ENCODE data around the gene EVC2.
"Not testable (repeated sequence)": the region's sequence is repeated elsewhere in the genome, so short reads cannot be mapped to it uniquely, and the experiment has no call there.

The EVC2 gene

DNA sequence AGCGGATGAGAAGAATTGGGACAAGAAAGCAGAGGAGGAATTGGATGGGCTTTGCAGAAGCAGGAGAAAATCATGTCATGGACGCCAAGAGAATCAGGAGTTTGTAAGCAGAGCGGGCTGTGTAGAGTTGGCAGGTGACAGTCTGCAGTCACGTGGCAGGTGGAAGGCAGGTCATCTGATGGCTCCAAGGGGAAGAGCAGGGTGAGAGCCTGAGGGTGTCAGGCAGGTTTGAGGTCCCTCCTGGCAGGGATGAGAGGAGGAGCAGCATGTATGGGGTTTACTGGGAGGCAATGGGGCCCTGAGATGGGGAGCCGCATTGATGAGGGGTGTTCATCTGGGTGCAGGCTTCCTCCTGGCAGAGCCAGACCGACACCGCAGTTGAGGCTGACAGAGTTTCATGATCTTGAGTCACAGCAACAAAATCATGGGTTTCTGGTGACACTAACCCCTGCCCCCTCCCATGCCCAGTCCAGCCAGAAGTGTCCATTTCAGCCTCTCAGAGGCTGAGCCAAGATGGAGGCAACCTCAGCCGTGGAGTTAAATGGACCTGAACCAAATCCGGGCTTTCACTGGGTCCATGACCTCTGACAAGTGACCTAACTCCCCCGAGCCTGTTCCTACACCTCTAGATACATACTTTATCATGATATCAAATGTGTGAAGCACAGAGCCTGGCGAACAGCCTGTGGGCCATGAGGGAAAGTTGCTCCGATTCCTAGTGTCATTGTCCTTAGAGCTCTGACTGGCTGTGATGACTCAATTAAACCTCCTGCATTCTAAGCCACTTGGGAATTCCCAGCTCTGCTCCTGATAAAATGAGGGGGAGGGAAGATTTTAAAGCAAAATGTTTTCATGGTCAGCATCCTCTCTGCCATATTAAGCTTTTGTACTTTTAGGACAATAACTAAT lies 38.7 kb upstream of the EVC2 start:
- no peak for DNase-seq (ENCODE audit: low read depth)

DNA sequence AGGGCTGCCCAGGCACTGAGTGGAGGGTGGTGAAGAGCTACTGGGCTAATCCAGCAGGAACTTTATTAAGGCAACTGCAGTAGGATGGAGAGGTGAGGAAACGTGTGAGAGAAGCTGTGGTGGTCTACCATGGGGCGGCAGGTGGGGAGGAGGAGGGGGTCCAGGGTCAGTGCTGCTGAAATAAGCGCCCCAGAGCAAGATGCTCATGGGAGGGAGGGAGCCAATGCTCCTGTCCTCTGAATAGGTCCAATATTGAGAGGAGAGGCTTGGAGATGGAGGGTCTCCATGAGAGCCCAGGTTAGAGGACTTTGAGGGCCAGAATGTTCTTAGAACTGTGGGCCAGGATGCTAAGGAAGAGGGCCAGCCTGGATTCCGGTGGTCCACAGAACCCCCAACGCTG lies 37.9 kb upstream of the EVC2 start:
- no peak for DNase-seq (ENCODE audit: low read depth)

DNA sequence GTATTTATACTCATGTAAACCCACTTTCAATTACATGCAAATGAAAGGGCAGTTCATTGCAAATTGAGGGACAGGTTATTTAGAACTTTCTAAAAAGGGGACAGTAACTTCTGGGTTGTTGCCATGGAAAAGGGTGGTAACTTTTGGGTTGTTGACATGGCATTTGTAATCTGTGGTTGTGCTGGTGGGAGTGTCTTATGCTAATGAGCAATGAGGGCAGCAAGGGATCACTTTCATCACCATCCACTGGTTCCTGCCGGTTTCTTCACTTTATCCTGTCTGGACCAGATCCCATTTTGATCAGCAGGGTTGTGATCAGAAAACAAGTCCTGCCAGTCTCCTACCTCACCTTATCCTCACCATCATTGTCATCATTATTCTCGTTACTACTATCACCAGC lies 34.6 kb upstream of the EVC2 start:
- DNase-seq (ENCODE audit: low read depth), result no peak

DNA sequence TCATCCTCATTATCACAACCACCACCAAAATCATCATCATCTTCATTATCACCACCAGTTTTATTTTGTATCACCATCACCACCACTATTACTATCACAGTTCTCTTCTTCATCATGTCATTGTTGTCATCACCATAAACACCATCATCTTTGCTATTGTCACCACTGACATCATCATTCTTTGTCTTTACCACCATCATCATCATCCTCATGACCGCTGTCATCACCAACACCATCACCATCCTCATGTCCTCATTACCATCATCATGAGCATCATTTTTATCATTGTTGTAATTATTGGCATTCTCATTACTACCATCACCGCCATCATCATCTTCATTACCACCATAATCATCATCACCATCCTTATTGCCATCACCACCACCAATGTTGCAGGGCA lies 34.0 kb upstream of the EVC2 start:
- DNase-seq (ENCODE audit: low read depth), result no peak

DNA sequence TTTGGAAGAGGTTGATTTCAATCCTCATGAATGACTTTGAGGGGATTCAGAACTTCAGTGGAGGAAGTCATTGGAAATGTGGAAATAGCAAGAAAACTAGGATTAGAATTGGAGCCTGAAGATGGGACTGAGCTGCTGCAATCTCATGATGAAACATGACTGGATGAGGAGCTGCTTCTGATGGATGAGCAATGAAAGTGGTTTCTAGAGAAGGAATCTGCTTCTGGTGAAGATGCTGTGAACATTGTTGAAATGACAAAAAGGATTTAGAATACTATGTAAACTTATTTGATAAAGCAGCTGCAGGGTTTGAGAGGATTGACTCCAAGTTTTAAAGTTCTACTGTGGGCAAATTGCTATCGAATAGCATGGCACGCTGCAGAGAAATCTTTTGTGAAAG lies 29.7 kb upstream of the EVC2 start:
- no peak for DNase-seq (ENCODE audit: low read depth)

DNA sequence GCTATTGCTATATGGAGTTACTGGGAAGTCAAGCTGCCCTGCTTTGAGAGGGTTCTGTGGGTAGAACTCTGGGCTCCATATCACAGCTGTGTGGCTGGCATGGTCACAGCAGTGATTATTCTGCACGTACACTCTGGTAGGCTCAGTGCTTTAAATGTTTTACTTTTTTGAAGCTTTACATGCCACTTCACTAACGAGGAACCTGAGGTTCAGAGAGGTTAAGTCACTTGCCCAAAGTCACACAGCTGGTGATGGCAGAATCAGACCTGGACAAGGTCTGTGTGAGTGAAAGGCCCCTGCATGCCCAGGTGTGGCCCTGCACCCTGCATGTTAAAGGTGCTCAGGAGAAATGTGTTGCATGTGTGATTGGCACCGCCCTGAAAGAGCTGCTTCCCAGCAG lies 27.1 kb upstream of the EVC2 start:
- DNase-seq (ENCODE audit: low read depth), result no peak

DNA sequence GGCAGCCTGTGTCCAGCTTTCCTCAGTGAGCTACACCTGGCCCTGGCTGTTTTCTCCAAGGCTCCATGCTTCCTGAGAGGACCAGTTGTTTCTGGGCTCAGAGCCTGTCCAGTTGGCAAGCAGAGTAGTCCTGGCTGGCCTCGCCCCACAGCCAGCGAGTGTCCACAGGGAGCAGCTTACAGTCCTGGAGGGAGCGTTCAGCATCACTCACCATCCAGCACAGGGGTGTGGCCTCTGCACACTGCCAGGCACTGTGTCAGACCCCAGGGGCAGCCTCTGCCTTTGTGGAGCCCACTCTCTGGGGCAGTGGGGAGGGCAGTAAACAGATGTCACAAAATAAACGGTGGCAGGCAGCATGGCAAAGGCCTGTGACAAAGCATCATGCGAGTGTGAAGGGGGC lies 26.5 kb upstream of the EVC2 start:
- DNase-seq (ENCODE audit: low read depth), result no peak

DNA sequence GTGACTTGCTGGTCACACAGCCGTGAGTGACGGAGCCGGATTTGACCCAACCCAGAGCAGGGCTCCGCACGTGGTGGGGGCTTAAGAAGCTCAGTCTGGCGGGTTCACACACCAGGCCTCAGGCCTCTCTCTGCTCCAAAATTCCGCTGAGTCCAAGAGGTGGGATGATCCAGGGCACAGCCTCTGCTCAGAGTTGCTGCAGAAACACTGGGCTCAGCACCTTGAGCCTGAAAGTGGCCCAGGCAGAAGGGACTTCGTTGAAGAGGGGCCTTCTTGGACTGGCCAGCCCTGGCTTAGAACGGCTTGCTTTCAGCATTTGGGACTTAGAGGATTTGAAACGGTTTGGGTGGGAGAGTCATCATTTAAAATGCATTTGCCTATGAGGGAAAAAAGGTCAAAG lies 23.8 kb upstream of the EVC2 start:
- no peak for DNase-seq (ENCODE audit: low read depth)

DNA sequence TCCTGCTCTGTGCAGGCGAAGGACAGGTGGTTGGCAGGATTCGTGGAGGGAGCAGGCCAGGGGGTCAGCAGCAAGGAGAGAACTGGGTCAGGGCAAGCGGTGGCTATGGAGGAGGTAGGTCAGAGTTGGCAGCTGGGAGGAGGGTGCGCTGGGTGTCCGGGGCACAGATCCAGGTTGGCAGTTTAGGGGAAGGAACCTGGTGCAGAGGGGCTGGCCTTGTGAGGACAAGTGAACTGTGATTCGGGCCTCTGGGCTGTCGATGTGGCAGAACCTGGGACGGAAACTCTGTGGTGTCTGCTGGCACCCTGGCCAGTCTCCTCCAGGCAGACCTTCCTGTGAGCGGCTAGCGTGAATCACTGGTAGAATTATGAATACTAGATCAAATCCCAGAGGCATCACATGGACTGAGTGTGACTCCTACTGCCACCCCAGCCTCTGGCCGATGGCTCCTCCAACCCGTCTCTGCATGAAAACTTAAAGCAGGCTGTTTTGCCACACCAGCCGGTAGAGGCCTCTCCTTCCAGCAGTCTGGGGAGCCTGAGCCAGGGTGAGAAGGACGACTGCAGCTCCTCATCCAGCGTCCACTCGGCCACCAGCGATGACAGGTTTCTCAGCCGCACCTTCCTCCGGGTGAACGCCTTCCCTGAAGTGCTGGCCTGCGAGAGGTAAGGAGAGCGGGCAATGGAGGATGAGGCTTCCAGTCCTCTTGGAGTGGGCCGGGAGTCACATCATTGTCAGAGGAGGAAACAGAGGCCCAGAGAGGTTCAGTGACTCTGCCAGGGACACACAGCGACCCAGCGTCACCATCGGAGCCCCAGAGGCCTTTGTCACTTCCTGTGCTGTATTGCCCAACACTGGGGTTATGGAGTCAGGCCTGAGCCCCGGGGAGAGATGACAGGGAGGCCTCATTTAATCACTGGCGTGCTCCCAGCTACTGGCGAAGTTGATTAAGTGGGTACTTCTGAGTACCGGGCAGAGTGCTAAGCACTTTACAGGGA lies 22.9 kb upstream of the EVC2 start:
- DNase-seq (ENCODE audit: low read depth), result no peak

DNA sequence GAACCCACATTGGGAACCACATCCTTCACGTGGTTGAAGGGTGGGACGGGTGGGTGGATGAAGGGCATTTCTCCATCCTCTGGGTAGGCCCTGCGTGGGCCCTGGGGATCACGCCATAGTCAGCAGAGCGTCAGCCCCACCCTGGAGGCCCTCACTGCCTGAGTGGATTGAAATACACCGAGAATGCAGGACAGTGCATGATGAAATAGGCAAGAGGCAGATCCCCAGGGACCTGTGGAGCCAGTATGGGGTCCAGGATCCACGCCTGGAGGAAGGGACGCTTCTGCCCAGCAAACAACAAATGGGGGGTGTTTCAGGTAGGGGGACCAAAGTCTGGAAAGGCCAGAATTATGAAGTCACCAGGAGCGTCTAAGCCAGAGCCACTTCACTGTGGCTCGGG lies 22.1 kb upstream of the EVC2 start:
- DNase-seq (ENCODE audit: low read depth), result no peak

DNA sequence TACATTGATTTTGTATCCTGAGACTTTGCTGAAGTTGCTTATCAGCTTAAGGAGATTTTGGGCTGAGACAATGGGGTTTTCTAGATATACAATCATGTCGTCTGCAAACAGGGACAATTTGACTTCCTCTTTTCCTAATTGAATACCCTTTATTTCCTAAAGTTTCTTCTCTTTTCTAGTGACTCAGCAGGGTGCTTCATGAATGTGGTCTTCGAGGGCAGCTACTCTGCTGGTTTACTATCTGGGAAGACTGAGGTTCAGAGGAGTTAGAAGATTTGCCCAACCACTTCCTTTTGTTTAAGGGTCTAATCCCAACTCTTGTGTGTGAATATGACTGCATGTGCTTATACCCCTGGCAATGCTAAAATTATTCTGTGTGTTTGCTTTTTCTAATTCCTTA lies 20.1 kb upstream of the EVC2 start:
- not testable (repeated sequence) for DNase-seq (ENCODE audit: low read depth)

DNA sequence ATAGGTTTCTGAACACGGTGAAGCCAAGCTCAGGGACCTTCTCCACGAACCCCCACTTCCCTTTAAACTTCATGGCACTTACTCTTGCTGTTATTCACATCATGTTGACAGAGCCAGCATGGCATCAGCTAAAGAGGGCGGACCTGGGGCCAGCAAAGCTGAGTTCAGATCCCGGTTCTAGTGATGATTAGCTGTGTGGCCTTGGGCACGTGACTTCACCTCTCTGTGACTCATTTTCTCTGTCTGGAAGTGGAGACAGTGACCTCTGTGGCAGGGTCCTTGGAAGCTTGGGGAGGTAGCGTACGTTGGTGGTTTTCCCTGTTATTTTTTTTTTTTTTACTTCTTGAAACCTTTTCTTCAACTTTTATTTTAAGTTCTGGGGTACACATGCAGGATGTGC lies 16.0 kb upstream of the EVC2 start:
- DNase-seq (ENCODE audit: low read depth), result no peak

DNA sequence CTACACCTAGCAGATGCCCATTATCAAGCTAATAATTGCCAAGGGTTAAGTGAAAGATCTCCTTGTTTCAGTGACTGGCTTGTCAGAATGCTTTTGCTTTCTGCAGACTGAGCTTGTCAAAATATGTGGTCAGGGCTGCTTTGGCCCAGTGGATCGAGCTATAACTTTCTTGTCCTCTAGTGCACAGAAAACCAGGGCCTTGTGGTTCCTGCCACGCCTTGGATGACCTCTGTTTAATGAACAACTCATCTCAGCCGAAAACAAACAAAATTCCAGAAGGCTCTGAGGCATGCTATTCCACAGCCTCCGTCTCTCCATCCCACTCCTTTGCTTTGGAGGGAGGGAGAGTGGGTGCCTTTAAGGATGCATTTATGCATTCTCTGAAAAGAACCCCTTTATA lies 14.0 kb upstream of the EVC2 start:
- DNase-seq (ENCODE audit: low read depth), result no peak

DNA sequence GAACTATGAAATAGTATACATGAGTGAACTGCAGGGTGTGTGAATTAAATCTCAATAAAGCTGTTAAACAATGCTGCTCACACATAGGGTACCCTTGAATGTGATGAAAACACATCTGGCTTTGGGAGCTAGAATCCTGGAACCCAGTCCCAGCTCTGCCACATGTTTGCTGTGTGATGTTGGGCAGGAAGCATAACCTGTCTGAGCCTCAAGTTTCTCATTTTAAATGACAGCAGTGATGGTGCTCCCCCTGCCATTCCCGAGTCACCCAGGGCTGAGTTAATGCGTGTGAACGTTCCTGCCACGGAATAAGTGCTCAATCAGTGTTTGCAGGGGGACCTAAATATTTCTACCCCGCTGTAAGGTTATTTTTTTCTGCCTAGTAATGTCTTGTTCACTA lies 13.6 kb upstream of the EVC2 start:
- no peak for DNase-seq (ENCODE audit: low read depth)

DNA sequence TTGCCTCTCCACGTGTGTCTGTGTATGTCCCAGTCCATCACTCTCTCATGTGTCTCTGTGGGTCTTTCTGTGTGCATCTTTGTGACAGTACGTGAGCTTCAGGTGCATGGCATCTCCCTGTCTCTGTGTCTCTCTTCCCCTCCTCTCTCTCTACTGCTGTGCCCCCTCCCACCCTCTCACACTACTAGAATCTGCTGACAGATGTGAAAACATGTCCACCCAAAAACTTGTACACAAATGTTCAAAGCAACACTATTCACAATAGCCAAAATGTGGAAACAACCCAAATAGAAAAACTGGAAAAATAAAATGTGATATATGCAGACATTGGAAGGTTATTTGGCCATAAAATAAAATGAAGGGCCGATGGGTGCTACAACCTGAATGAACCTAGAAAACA lies 12.6 kb upstream of the EVC2 start:
- DNase-seq (ENCODE audit: low read depth), result no peak

DNA sequence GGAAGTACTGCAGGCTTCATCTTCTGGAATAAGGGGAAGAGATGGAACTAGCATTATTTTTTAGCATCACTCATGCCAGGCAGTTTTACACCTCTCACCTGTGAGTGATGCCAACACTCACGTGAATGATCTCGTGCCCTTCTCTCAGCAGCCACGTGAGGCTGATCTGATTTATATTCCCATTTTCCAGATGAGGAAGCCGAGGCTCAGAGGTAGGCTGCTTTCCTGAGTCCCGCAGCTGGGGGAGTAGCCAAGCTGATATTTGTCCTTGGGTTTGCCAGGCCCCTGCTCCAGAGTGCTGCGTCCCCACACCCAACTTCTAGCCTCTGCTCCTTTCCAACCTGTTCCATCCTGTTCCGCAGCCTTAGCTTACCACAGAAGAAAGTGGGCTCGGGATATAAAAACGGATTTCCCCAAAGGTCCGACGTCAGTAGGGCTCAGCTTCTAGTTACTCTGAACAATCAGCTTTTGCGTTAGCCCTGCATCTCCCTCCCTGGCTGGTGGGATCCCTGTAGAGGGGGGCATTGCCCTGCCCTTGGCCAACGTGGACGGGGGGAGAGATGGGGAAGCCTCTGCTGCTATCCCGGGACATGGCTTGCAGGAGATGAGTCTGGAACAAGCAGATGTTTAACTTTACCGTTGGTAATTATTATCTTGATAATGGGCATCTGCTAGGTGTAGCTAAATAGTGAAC lies 11.9 kb upstream of the EVC2 start:
- no peak for DNase-seq (ENCODE audit: low read depth)

DNA sequence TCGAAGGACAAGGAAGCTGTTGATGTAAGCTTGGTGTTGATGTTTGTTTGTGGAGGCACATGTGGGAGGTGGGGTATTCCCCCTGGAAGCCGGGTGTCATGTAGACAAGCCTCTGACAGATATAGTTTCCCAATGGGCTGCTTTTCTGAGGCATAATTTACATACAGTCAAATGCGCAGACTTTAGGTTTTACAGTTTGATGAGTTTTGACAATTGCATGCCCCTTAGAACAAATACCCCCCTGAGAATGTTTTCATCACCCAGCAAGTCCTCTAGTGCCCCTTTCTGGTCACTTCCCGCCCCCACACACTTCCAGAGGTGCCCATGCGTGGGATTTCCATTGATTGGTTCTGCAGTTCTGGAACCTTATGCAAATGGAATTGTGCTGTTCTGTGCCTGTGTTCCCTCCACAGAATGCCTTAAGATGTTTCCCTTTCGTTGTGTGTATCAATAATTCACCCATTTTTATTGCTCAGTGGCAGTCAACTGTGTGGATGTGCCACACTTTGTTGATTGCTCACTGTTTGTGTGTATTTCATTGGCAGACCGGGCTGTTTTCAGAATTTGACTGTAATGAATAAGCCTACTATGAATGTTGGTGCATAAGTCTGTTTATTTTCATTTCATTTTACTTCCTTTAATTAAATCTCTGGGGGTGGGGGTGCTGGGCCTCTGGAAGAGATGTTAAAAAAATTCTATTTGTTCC lies 11.1 kb upstream of the EVC2 start:
- no peak for DNase-seq (ENCODE audit: low read depth)

DNA sequence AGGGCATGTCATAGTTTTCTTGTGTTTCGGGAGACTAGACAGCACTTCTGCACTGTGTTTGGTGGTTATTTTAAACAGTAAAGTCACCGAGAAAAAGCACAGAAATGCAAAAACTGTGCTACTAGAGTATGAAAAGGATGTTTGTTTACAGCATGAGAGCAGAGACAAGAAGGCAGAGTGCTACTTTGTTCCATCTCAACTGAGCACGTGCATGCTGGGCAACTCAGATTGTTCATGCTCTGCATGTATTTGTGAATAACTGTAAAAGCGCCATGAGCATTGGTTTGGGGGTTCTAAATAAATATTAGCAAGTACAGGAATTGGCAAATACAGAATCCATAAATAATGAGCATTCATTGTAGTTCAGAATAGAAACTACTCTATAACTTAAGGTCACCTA lies 10.1 kb upstream of the EVC2 start:
- no peak for DNase-seq (ENCODE audit: low read depth)

DNA sequence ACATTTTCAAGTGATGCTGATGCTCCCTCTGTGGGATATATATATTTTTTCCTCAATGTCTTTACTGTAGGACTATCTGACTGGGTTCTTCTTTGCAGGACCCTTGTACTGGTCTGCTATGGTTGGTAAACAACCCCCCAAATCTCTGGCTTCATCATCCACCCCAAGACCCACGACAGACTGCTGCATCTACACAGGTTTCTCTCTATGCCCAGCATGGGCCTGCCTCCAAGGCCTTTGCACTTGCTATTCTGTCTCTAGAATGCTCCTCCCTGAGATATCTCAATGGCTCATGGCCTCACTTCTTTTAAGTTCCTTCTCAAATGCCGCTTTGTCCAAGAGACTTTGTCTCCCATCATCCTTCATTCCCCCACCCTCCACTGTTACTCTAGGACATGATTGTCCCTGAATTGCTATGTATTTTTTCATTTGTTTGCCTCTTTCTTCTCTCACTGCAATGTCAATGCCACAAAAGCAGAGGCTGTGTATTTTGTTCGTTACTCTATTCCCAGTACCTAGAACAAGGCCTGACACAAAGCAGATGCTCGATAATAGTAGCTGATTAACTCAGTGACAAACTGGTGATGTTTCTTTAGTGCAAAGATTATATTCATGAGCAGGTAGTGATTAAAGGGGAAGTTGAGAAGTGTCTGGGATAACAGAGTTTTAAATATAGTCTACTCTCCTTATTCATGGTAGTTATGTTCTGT lies 9.2 kb upstream of the EVC2 start:
- no peak for DNase-seq (ENCODE audit: low read depth)

DNA sequence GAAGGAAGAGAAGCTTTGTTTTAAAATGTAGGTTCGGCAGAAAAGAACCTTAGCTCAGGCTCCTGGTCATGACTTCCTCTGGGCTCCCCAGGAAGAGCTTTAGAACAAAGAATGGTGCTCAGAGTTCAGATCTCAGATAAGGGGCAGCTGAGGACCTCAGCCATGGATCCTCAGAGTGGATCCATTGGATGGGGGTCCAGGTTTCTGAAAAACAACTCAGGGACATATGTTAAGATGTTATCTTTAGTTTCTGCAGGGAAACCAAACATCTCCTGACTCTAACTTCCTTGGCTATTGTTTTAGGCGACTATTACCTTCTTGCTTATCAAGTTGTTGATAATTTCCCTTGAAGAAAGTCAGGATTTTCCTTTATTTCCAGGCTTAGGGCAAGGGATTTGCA lies 8.0 kb upstream of the EVC2 start:
- no peak for DNase-seq (ENCODE audit: low read depth)

DNA sequence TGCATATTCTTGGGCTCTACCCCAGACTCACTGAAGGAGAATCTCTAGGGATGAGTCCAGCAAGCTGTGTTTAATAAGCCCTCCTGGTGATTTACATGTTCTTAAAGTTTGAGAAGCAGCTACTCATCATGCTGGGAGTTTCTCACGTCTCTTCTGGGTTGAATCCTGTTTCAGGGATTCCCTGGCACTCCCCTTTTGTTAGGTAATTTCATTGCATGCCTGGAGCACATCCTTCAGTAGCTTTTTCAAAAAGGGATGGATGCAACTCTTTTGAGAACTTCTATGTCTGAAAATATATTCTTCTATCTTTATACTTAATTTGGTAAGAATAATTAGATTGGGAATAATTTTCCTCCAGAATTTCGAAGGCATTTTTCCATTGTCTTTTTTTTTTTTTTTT lies 7.0 kb upstream of the EVC2 start:
- no peak for DNase-seq (ENCODE audit: low read depth)

All from activated gamma-delta T cell treated with anti-CD3 and anti-CD28 coated beads, Interleukin-2, amount 50 U/mL, for 16 hours (primary cell).